ENCODE data around the gene ARF6.
A peak's percentile ranks its signal among the peaks of the same experiment; 100 is the strongest.
"Not testable (repeated sequence)": the region's sequence is repeated elsewhere in the genome, so short reads cannot be mapped to it uniquely, and the experiment has no call there.

Gene ARF6

DNA sequence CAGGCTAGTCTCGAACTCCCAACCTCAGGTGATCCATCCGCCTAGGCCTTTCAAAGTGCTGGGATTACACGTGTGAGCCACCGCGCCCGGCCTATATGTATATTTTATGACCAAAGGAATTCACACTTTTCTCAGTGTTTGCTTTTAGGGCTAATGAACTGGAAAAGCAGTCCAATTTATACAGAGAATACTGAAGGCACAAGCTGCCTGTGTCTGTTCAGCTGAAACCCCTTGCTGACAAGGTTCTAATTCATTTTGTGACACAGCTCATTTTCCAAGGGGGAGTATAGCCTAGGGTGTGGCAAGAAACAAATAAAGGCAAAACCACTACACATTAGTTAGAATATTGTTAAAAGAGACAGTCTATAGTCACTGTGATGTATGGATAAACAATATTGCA, 22.0 kb upstream of the ARF6 start:
- H3K27ac ChIP-seq = no peak overlapping the region
- H3K9ac ChIP-seq (ENCODE audit: insufficient read length) = no peak overlapping the region
- no peaks in the 10 kb centered on the region for H3K36me3 ChIP-seq (ENCODE audit: insufficient read depth, low read length)
- H3K4me3 ChIP-seq = no peak overlapping the region
- no peak for TF ChIP-seq FOXP2 (optimal IDR thresholded peaks at IDR 0.05; ENCODE audit: control extremely low read depth, extremely low read length, insufficient read depth)
- TF ChIP-seq POLR2AphosphoS5 (IDR thresholded peaks at IDR 0.05; ENCODE audit: borderline replicate concordance, low read depth, low read length) = no peak
- no peak for TF ChIP-seq EZH2 (IDR thresholded peaks at IDR 0.05)
- no peak for DNase-seq (ENCODE audit: low read depth, low spot score)
- no peaks in the 10 kb centered on the region for H3K9me3 ChIP-seq (ENCODE audit: low read depth, low read length)

DNA sequence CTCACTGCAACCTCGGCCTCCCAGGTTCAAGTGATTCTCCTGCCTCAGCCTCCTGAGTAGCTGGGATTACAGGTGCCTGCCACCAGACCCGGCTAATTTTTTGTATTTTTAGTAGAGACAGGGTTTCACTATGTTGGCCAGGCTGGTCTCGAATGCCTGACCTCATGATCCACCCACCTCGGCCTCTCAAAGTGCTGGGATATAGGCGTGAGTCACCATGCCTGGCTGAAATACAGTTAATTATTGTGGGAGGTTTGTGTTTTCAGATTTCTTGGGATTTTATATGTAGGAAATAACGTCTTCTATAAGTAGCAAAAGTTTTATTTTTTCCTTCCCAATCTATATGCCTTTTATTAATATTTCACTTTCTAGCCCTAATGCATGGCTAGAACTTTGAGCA, 19.3 kb upstream of the ARF6 start:
- H3K36me3 ChIP-seq (ENCODE audit: insufficient read depth, low read length); H3K27ac ChIP-seq; H3K9me3 ChIP-seq (ENCODE audit: low read depth, low read length); H3K9ac ChIP-seq (ENCODE audit: insufficient read length); DNase-seq (ENCODE audit: low read depth, low spot score); H3K4me3 ChIP-seq: not testable (repeated sequence)

DNA sequence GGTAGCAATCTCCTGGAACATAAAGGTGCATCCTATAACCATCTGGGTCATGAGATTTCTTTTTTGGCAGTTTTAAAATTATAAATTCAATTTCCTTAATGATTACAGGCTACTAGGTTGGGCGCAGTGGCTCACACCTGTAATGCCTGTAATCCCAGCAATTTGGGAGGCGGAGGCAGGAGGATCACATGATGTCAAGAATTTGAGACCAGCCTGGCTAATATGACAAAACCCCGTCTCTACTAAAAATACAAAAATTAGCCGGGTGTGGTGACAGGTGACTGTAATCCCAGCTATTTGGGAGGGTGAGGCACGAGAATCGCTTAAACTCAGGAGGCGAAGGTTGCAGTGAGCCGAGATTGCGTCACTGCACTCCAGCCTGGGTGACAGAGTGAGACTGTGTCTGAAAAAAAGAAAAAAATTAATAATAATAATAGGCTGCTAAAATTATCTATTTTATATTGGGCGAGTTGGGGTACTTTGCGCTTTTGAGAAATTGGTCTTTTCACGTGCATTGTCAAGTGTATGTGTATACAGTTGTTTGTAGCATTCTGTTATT, 17.2 kb upstream of the ARF6 start:
- Histone ChIP-seq H3K9ac (ENCODE audit: insufficient read length) (no peak overlapping the region), H3K36me3 (ENCODE audit: insufficient read depth, low read length) (no peaks in the 10 kb centered on the region), H3K9me3 (ENCODE audit: low read depth, low read length) (no peaks in the 10 kb centered on the region), H3K4me3 (no peak overlapping the region), H3K27ac (no peak overlapping the region)
- TF ChIP-seq POLR2AphosphoS5 (IDR thresholded peaks at IDR 0.05; ENCODE audit: borderline replicate concordance, low read depth, low read length) = no peak
- no peak for TF ChIP-seq EZH2 (IDR thresholded peaks at IDR 0.05)
- no peak for TF ChIP-seq FOXP2 (optimal IDR thresholded peaks at IDR 0.05; ENCODE audit: control extremely low read depth, extremely low read length, insufficient read depth)
- DNase-seq (ENCODE audit: low read depth, low spot score) = no peak

- Histone ChIP-seq H3K4me3 (no peak overlapping the region), H3K9me3 (ENCODE audit: low read depth, low read length) (no peaks in the 10 kb centered on the region), H3K27ac (no peak overlapping the region), H3K36me3 (ENCODE audit: insufficient read depth, low read length) (no peaks in the 10 kb centered on the region), H3K9ac (ENCODE audit: insufficient read length) (no peak overlapping the region)
- TF ChIP-seq EZH2 (IDR thresholded peaks at IDR 0.05) (no peak), FOXP2 (optimal IDR thresholded peaks at IDR 0.05; ENCODE audit: control extremely low read depth, extremely low read length, insufficient read depth) (no peak), POLR2AphosphoS5 (IDR thresholded peaks at IDR 0.05; ENCODE audit: borderline replicate concordance, low read depth, low read length) (no peak)
- no peak for DNase-seq (ENCODE audit: low read depth, low spot score)
Measured at GRCh38 chr14:49876563-49877127, 16.2 kb upstream of the ARF6 start.

DNA sequence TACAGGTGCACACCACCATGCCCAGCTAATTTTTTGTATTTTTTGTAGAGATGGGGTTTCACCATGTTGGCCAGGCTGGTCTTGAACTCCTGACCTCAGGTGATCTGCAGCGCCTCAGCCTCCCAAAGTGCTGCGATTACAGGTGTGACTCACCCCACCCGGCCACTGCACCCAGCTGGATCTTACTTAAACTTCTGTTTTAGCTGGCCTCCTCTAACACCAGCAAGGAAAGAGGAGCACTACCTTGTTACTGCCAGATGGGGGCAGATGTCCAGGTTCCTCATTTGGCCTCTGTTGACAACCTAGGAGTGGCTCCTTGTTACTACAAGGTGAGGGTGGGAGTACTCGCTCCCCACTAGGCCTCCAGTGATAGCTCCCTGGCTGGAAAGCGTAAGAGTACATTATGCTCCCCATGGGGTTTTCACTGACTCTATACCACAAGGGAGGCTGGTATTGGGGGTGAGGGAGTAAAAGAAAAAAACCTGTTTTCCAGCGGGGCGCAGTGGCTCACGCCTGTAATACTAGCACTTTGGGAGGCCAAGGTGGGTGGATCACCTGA, 13.2 kb upstream of the ARF6 start:
- H3K9me3 ChIP-seq (ENCODE audit: low read depth, low read length) = no peaks in the 10 kb centered on the region
- no peak overlapping the region for H3K4me3 ChIP-seq
- H3K27ac ChIP-seq = no peak overlapping the region
- no peak overlapping the region for H3K9ac ChIP-seq (ENCODE audit: insufficient read length)
- DNase-seq (ENCODE audit: low read depth, low spot score) = no peak
- TF ChIP-seq POLR2AphosphoS5 (IDR thresholded peaks at IDR 0.05; ENCODE audit: borderline replicate concordance, low read depth, low read length) (no peak), EZH2 (IDR thresholded peaks at IDR 0.05) (no peak), FOXP2 (optimal IDR thresholded peaks at IDR 0.05; ENCODE audit: control extremely low read depth, extremely low read length, insufficient read depth) (no peak)
- no peaks in the 10 kb centered on the region for H3K36me3 ChIP-seq (ENCODE audit: insufficient read depth, low read length)

DNA sequence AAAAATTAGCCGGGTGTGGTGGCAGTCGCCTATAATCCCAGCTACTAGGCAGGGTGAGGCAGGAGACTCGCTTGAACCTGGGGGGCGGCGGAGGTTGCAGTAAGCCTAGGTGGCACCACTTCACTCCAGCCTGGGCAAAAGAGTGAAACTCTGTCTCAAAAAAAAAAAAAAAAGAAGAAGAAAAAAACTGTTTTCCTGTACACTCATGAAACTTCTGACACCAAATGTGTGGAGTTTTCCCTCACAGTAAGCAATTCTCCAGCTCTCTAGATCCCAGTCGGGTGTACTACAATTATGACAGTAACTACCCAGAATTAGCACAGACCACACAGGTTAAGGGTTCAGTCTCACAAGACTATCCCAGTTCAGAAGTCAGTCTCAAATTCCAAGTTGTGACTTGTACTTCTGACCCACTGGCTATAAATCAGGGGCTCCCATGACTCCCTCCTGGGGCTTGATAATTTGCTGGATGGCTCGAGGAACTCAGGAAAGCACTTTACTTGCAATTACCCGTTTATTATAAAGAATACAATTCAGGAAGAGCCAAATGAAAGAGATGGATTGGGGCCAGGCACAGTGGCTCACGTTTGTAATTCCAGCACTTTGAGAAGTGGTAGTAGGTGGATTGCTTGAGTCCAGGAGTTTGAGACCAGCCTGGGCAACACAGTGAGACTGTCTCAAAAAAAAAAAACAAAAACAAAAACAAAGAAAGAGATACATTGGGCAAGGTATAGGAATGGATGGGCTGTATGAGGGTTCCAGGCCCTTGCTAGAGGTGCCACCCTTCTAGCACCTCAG, 12.4 kb upstream of the ARF6 start:
- no peak for DNase-seq (ENCODE audit: low read depth, low spot score)
- Histone ChIP-seq H3K36me3 (ENCODE audit: insufficient read depth, low read length) (no peaks in the 10 kb centered on the region), H3K9ac (ENCODE audit: insufficient read length) (no peak overlapping the region), H3K9me3 (ENCODE audit: low read depth, low read length) (no peaks in the 10 kb centered on the region), H3K27ac (peak overlapping the region; percentile 38; the same call in 1 of the 2 replicates), H3K4me3 (peak overlapping the region; percentile 17; the same call in 1 of the 2 replicates)
- TF ChIP-seq POLR2AphosphoS5 (IDR thresholded peaks at IDR 0.05; ENCODE audit: borderline replicate concordance, low read depth, low read length) = no peak
- TF ChIP-seq FOXP2 (optimal IDR thresholded peaks at IDR 0.05; ENCODE audit: control extremely low read depth, extremely low read length, insufficient read depth) = no peak
- no peak for TF ChIP-seq EZH2 (IDR thresholded peaks at IDR 0.05)

DNA sequence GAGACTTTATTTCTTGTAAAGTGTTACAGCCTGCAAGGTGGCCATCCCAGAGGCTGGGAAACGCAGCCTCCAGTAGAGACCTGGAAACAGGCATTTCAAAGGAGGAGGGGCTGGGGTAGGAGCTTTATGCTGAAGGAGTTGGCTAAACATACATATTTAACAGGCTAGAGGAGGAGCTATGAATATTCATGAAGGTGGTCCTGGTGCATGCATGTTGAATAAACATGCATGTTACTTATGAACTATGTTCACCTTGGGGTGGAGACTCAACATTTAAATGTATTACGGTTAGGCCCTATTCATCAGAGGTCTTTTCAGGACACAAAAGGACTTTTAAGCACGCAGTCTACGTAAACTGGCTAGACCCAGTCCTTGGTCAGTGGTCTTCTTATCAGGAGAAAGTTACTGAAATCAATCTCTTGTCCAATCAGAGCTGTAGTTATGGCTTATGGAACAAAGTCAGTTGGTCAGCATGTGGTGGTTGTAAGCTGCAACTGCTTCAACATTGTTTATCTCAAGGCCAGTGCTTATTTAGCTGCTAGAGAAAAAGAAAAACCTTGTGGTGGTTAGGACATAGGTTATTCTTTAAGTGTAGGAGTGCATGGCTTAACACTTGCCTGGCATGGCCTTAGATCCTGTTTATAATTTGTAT, 11.4 kb upstream of the ARF6 start:
- Histone ChIP-seq H3K27ac (no peak overlapping the region), H3K9ac (ENCODE audit: insufficient read length) (no peak overlapping the region), H3K9me3 (ENCODE audit: low read depth, low read length) (no peaks in the 10 kb centered on the region), H3K36me3 (ENCODE audit: insufficient read depth, low read length) (no peaks in the 10 kb centered on the region), H3K4me3 (no peak overlapping the region)
- DNase-seq (ENCODE audit: low read depth, low spot score) = no peak
- TF ChIP-seq FOXP2 (optimal IDR thresholded peaks at IDR 0.05; ENCODE audit: control extremely low read depth, extremely low read length, insufficient read depth) (no peak), POLR2AphosphoS5 (IDR thresholded peaks at IDR 0.05; ENCODE audit: borderline replicate concordance, low read depth, low read length) (no peak), EZH2 (IDR thresholded peaks at IDR 0.05) (no peak)
